Retina (tissue), 1 donor: Measurements from ENCODE around the gene PGAP6.

Experiments used
- DNase-seq: peaks from one replicate; pipeline ENCODE4 v3.0.0-alpha.2; 2016

The PGAP6 gene

GRCh38 chr16:322476-323143, 59.2 kb downstream of the PGAP6 start:
- no peak for DNase-seq

- no peak for DNase-seq
Observed at GRCh38 chr16:321532-321931, 60.2 kb downstream of the PGAP6 start.
